Caco-2 (cell line): Measurements from ENCODE around the gene SLC12A8. TPM values are rescaled to one million over a fixed set of nuclear protein-coding genes. Genes with fewer than 3 reads are reported as not detected.

Experiments used
- BruUV-seq: library from RNA; stranded (reverse); fragments of 400-500 nt; replicated peaks from 2 replicates; lab custom pipeline; 2021; lab: Mats Ljungman, UMichigan
- CTCF ChIA-PET: fragments of 300-600 bp; sonication (Branson Sonifier 250); formaldehyde crosslinking; loops from one replicate; lab custom pipeline; 2022; ENCODE audit warnings: antibody characterized with exemption; lab: Charles Lee
- POLR2A ChIA-PET: fragments of 300-600 bp; sonication (Branson Sonifier 250); formaldehyde crosslinking; loops from one replicate; lab custom pipeline; 2022; ENCODE audit warnings: antibody characterized with exemption; lab: Charles Lee
- DNase-seq, 2 experiments: peaks; one replicate each; pipeline versions ENCODE4 v3.0.0 to v3.0.0-alpha.2; 2020 to 2022
- H3K27me3 ChIP-seq: replicated peaks from 2 replicates; pipeline ENCODE4 v1.6.0; 2011; ENCODE audit warnings: low read length; ENCODE audit not compliant: control insufficient read depth, insufficient read depth
- H3K36me3 ChIP-seq: 2 replicates; pipeline ENCODE4 v1.5.1; 2011; ENCODE audit warnings: low read length; ENCODE audit not compliant: control insufficient read depth, insufficient read depth
- H3K4me1 ChIP-seq: fragments of 250-450 bp; sonication (Bioruptor Pico); 2 replicates; pipeline ENCODE4 v1.5.1; 2020; ENCODE audit warnings: mild to moderate bottlenecking
- H3K4me3 ChIP-seq: 2 replicates; pipeline ENCODE4 v1.5.1; 2011; ENCODE audit warnings: low read depth, mild to moderate bottlenecking, control low read depth, low read length
- H3K9me3 ChIP-seq: fragments of 250-450 bp; sonication (Bioruptor Pico); 2 replicates; pipeline ENCODE4 v1.5.1; 2020; ENCODE audit warnings: mild to moderate bottlenecking, moderate library complexity
- H3K27ac Mint-ChIP-seq: one replicate; pipeline ENCODE4 v1.8.0; 2022; ENCODE audit warnings: mixed read lengths; ENCODE audit not compliant: unreplicated experiment
- H3K27me3 Mint-ChIP-seq: one replicate; pipeline ENCODE4 v1.8.0; 2022; ENCODE audit warnings: mixed read lengths; ENCODE audit not compliant: insufficient read depth, unreplicated experiment
- H3K36me3 Mint-ChIP-seq: one replicate; pipeline ENCODE4 v1.8.0; 2022; ENCODE audit warnings: mild to moderate bottlenecking, mixed read lengths; ENCODE audit not compliant: insufficient read depth, unreplicated experiment
- H3K4me1 Mint-ChIP-seq: one replicate; pipeline ENCODE4 v1.8.0; 2022; ENCODE audit warnings: low read depth, mixed read lengths; ENCODE audit not compliant: unreplicated experiment
- H3K4me3 Mint-ChIP-seq: one replicate; pipeline ENCODE4 v1.8.0; 2022; ENCODE audit warnings: mild to moderate bottlenecking, moderate library complexity, mixed read lengths; ENCODE audit not compliant: unreplicated experiment
- H3K9me3 Mint-ChIP-seq: one replicate; pipeline ENCODE4 v1.8.0; 2022; ENCODE audit warnings: mixed read lengths; ENCODE audit not compliant: unreplicated experiment
- intact Hi-C: fragments of 100-400 bp; cut with micrococcal nuclease; formaldehyde crosslinking; loops from one replicate; pipeline ENCODE4 v1.10.0; 2022; ENCODE audit not compliant: unreplicated experiment
- total RNA-seq: library from RNA; stranded (reverse); gene quantifications from 2 replicates; pipeline ENCODE4 v1.2.3, GENCODE V29; 2022
- TF ChIP-seq, protein P1 (sequence below), 2 experiments: fragments of 200-600 bp in 1 of 2; IDR thresholded peaks; 1 replicate in 1 of 2; 2 replicates in 1 of 2; pipeline versions ENCODE4 v1.5.1 to v1.8.0; 2011 to 2022; ENCODE audit warnings: antibody characterized with exemption in 1 of 2, control low read depth in 1 of 2, inconsistent platforms in 1 of 2, low read depth in 1 of 2, low read length in 1 of 2, mild to moderate bottlenecking in 1 of 2, moderate library complexity in 1 of 2; ENCODE audit not compliant: insufficient read depth in 1 of 2, severe bottlenecking in 1 of 2, unreplicated experiment in 1 of 2

SLC12A8 gene
- total RNA-seq, 1 experiment from 2014 or later: 23.3 TPM

DNA sequence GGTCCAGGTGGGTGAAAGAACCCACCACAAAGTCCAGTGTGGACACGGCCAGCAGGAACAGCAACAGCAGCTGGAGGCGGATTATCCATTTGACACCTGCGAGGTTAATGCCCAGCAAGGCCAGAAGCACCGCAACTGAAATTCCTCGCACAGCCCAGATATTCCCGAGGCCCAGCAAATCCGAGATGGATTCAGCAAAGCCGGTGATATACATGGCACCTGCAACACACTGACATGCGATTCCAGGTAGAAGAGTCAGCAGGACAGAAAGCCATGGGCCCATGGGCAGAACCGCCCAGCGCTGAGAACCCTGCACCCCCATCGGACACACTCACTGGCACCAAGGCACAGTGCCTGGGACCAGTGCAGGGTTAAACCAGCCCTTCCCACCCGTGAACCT is 34.8 kb downstream of the SLC12A8 start:
- no peaks in the 10 kb centered on the region for H3K9me3 Mint-ChIP-seq

DNA sequence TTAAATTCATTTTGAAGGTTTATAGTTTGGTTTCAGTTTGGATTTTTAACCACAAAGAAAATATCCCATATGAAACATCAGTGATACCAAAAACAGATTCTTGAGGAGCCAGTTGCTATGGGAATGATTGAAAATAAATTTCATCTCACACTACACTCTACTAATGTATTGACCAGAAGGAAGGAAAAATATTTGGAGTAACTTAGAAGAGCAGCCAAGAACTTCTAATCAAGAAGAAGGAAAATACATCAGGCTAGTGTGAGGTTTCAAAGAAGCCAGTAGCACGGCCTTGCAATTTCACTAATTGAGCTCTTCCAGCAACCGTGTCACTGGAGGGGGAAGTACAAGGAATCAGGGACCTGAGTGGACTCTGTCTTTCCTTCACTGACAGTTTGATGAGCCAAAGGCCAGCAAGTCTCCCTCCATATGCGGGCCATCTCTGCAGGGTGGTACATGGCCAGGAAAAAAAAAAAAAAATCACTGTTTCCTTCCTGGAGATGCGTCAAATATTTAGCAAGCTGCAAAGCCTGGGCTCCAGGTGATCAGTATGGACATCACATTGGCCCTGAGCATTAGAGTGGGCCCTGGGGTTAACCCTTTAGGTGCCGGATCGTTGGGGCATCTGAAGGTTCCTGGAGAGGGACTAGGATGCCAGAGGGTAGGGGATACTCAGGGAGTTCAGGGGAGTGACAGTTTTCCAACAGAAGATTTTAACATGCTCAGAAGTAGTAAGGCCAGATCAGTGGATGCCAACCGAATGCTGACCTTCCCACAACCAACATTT is 37.1 kb downstream of the SLC12A8 start:
- Histone ChIP-seq H3K27me3 (no peaks in the 10 kb centered on the region), H3K9me3 (no peaks in the 10 kb centered on the region), H3K36me3 (no peaks in the 10 kb centered on the region), H3K4me1 (no peaks in the 10 kb centered on the region), H3K4me3 (no peak overlapping the region)
- no peaks in the 10 kb centered on the region for H3K4me1 Mint-ChIP-seq
- H3K9me3 Mint-ChIP-seq: no peaks in the 10 kb centered on the region
- ChIA-PET CTCF (no interaction called here), POLR2A (no interaction called here)
- H3K36me3 Mint-ChIP-seq: peaks cover 28% of the 10 kb centered on the region
- H3K4me3 Mint-ChIP-seq: no peak overlapping the region
- DNase-seq: no peak
- BruUV-seq: no TSS peak
- TF ChIP-seq, protein P1, sequence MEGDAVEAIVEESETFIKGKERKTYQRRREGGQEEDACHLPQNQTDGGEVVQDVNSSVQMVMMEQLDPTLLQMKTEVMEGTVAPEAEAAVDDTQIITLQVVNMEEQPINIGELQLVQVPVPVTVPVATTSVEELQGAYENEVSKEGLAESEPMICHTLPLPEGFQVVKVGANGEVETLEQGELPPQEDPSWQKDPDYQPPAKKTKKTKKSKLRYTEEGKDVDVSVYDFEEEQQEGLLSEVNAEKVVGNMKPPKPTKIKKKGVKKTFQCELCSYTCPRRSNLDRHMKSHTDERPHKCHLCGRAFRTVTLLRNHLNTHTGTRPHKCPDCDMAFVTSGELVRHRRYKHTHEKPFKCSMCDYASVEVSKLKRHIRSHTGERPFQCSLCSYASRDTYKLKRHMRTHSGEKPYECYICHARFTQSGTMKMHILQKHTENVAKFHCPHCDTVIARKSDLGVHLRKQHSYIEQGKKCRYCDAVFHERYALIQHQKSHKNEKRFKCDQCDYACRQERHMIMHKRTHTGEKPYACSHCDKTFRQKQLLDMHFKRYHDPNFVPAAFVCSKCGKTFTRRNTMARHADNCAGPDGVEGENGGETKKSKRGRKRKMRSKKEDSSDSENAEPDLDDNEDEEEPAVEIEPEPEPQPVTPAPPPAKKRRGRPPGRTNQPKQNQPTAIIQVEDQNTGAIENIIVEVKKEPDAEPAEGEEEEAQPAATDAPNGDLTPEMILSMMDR (IDR thresholded peaks at IDR 0.05; ENCODE audit: insufficient read depth in 1 of 2, low read depth in 1 of 2, low read length in 1 of 2, severe bottlenecking in 1 of 2, unreplicated experiment in 1 of 2): no peak
- H3K27me3 Mint-ChIP-seq: no peaks in the 10 kb centered on the region
- intact Hi-C loops: no loop called here
- H3K27ac Mint-ChIP-seq: no peak overlapping the region

More for the DNA sequence above, 34.8 kb downstream of the SLC12A8 start:
- TF ChIP-seq, protein P1 (IDR thresholded peaks at IDR 0.05; ENCODE audit: insufficient read depth in 1 of 2, low read depth in 1 of 2, low read length in 1 of 2, severe bottlenecking in 1 of 2, unreplicated experiment in 1 of 2): no peak
- Histone ChIP-seq H3K4me3 (no peak overlapping the region), H3K36me3 (no peaks in the 10 kb centered on the region), H3K9me3 (no peaks in the 10 kb centered on the region), H3K27me3 (no peaks in the 10 kb centered on the region), H3K4me1 (no peaks in the 10 kb centered on the region)
- no peak for DNase-seq
- CTCF ChIA-PET: no interaction called here
- Mint-ChIP-seq H3K4me3 (no peak overlapping the region), H3K27ac (no peak overlapping the region), H3K36me3 (peaks cover 35% of the 10 kb centered on the region), H3K27me3 (no peaks in the 10 kb centered on the region), H3K4me1 (no peaks in the 10 kb centered on the region)
- no TSS peak for BruUV-seq
- POLR2A ChIA-PET: no interaction called here
- intact Hi-C loops: no loop called here

DNA sequence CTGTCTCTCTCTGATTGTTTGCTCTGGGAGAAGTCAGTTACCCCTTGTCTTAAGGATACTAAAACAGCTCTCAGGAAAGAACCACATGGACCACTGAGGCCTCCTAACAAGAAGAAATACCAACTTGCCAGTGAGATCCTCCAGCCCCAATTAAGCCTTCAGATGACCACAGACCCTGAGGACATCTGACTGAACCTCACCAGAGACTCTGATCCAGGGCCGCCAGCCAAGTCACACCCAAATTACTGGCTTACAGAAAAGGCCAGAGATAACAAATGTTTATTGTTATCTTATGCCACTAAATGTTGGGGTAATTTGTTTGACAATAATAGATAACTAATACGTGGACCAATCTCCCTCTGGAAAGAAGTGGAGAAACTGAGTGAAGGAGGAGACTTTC is 40.2 kb downstream of the SLC12A8 start:
- H3K4me3 ChIP-seq: no peak overlapping the region

More for the DNA sequence above, 40.2 kb downstream of the SLC12A8 start:
- ChIA-PET CTCF (interaction anchor here (0.6 kb wide), 2 partner anchors 18 to 80 kb away, joined by 3 to 4 read pairs; no protein-coding TSS in a partner anchor), POLR2A (no interaction called here)
- Histone ChIP-seq H3K9me3 (no peaks in the 10 kb centered on the region), H3K27me3 (no peaks in the 10 kb centered on the region), H3K4me1 (no peaks in the 10 kb centered on the region), H3K36me3 (no peaks in the 10 kb centered on the region)
- Mint-ChIP-seq H3K9me3 (no peaks in the 10 kb centered on the region), H3K27ac (no peak overlapping the region), H3K36me3 (peaks cover 38% of the 10 kb centered on the region), H3K27me3 (no peaks in the 10 kb centered on the region), H3K4me1 (no peaks in the 10 kb centered on the region), H3K4me3 (no peak overlapping the region)
- TF ChIP-seq, protein P1 (IDR thresholded peaks at IDR 0.05; ENCODE audit: insufficient read depth in 1 of 2, low read depth in 1 of 2, low read length in 1 of 2, severe bottlenecking in 1 of 2, unreplicated experiment in 1 of 2): no peak
- BruUV-seq: no TSS peak
- DNase-seq: no peak
- intact Hi-C loops: no loop called here
